Measurements from ENCODE around the gene KRT74. TPM values are rescaled to one million over a fixed set of nuclear protein-coding genes. Genes with fewer than 3 reads are reported as not detected.
A peak's percentile ranks its signal among the peaks of the same experiment; 100 is the strongest.

The KRT74 gene
- total and polyA plus RNA-seq, 2 of the 8 experiments (the other 6 are each of a cell fraction or from before 2014, with no cell fraction given): not detected

GRCh38 chr12:52622349-52622748 is 48.7 kb upstream of the KRT74 start:
- Histone ChIP-seq H3K27me3 (replicated peaks in 1 of 4; ENCODE audit: control insufficient read depth in 3 of 4, extremely low read depth in 1 of 4, insufficient read depth in 3 of 4, low read length in 3 of 4) (no peaks in the 10 kb centered on the region; a peak in 1 of 7 replicates), H3K4ac (replicated peaks; ENCODE audit: insufficient read length, low read depth, low read length) (no peak overlapping the region), H4K20me1 (replicated peaks in 1 of 2; ENCODE audit: control insufficient read depth in 1 of 2, insufficient read depth in 2 of 2, low read length in 2 of 2) (no peaks in the 10 kb centered on the region), H3K79me1 (ENCODE audit: low read depth, low read length) (no peaks in the 10 kb centered on the region; the same call in 1 of the 2 replicates), H2BK20ac (ENCODE audit: low read length) (no peak overlapping the region), H3K4me1 (replicated peaks in 1 of 4; ENCODE audit: control insufficient read depth in 3 of 4, insufficient read depth in 4 of 4, low read length in 3 of 4) (no peaks in the 10 kb centered on the region; a peak in 1 of 7 replicates), H3K4me3 (ENCODE audit: extremely low read depth in 1 of 4, insufficient read depth in 2 of 4, low read depth in 3 of 4, low read length in 4 of 4) (no peak overlapping the region), H4K8ac (ENCODE audit: extremely low read depth, insufficient read depth, low read length) (no peak overlapping the region), H3K18ac (ENCODE audit: extremely low read depth, low read length) (no peak overlapping the region), H4K91ac (replicated peaks; ENCODE audit: insufficient read length, low read length) (no peak overlapping the region), H3K27ac (ENCODE audit: low read depth, low read length) (no peak overlapping the region), H3K36me3 (ENCODE audit: control insufficient read depth in 2 of 4, insufficient read depth in 4 of 4, low read length in 3 of 4) (no peaks in the 10 kb centered on the region), H3K4me2 (ENCODE audit: insufficient read depth in 1 of 2, low read depth in 2 of 2, low read length in 2 of 2) (no peak overlapping the region), H2AK5ac (ENCODE audit: low read depth, low read length) (no peak overlapping the region), H3K56ac (replicated peaks; ENCODE audit: insufficient read length, low read depth, low read length) (no peak overlapping the region), H3K23me2 (ENCODE audit: low read depth, low read length) (no peaks in the 10 kb centered on the region), H3K9me3 (ENCODE audit: insufficient read depth in 2 of 2, low read depth in 1 of 2, low read length in 1 of 2) (no peaks in the 10 kb centered on the region), H3K23ac (ENCODE audit: insufficient read length) (no peak overlapping the region), H2BK5ac (ENCODE audit: low read depth, low read length) (no peak overlapping the region), H3K9ac (replicated peaks in 1 of 4; ENCODE audit: extremely low read depth in 1 of 4, low read depth in 3 of 4, low read length in 3 of 4) (no peak overlapping the region; a peak in 1 of 7 replicates), H2AFZ (ENCODE audit: low read length) (no peak overlapping the region), H2BK12ac (ENCODE audit: low read depth, low read length) (no peak overlapping the region), H4K5ac (ENCODE audit: insufficient read length, low read depth, low read length) (no peak overlapping the region), H2BK15ac (ENCODE audit: low read length) (no peak overlapping the region), H3K79me2 (ENCODE audit: control insufficient read depth in 1 of 2, insufficient read depth in 2 of 2, low read length in 2 of 2) (no peaks in the 10 kb centered on the region), H2BK120ac (replicated peaks; ENCODE audit: low read depth, low read length) (no peak overlapping the region), H3K14ac (ENCODE audit: insufficient read length) (no peak overlapping the region)
- CTCF ChIA-PET (ENCODE audit: partially characterized antibody): interaction anchor here (1.0 to 1.2 kb wide), 3 partner anchors 31 to 257 kb away, joined by 3 to 4 read pairs (median 3); no protein-coding TSS in a partner anchor
- TF ChIP-seq NRF1 (IDR thresholded peaks at IDR 0.05; ENCODE audit: low read depth, low read length) (no peak), HDAC2 (IDR thresholded peaks at IDR 0.05; ENCODE audit: borderline replicate concordance in 1 of 2, low read depth in 2 of 2, low read length in 2 of 2) (no peak), BCL11A (IDR thresholded peaks at IDR 0.05; ENCODE audit: low read depth in 2 of 2, low read length in 2 of 2) (no peak), YY1 (IDR thresholded peaks at IDR 0.05; ENCODE audit: low read depth, low read length) (no peak), SP4 (IDR thresholded peaks at IDR 0.05; ENCODE audit: low read length) (no peak), KDM5A (IDR thresholded peaks at IDR 0.05; ENCODE audit: low read length) (no peak), CTBP2 (IDR thresholded peaks at IDR 0.05; ENCODE audit: borderline replicate concordance, insufficient read depth, insufficient read length, low read length) (no peak), MAFK (IDR thresholded peaks at IDR 0.05; ENCODE audit: low read depth, low read length) (no peak)
- POLR2A ChIA-PET (ENCODE audit: partially characterized antibody): no interaction called here
- 75% methylated on average over 5 of the region's 5 CpGs; no CpG with 5 or more reads in 1 of the 2 experiments for WGBS, 2 experiments (ENCODE audit: extremely low coverage in 1 of 2, insufficient coverage in 1 of 2, insufficient read length in 1 of 2, insufficient replicate concordance in 2 of 2, low coverage in 1 of 2, low lambda C conversion rate in 2 of 2, missing lambda C conversion rate in 1 of 2)
- DNase-seq (ENCODE audit: low read depth in 1 of 2, low spot score in 2 of 2) (peak in 1 of 2 experiments; percentile 20), FAIRE-seq (no peak)
